Activated B cell treated with CpG ODN at 0.5 μM for 24 hours (primary cell): ENCODE data around the gene CEP164. TPM values are rescaled to one million over a fixed set of nuclear protein-coding genes. Genes with fewer than 3 reads are reported as not detected.

Experiments used
- ATAC-seq: fragments of 200-7000 bp; cut with Tn5 transposase; one replicate; pipeline ENCODE4 v1.10.0; 2021; ENCODE audit warnings: low read depth, mild to moderate bottlenecking, moderate library complexity
- CTCF ChIA-PET: fragments of 350-600 bp; sonication (Branson Sonifier 250); formaldehyde crosslinking; loops from one replicate; lab custom pipeline; 2021; ENCODE audit warnings: antibody characterized with exemption; lab: Charles Lee
- POLR2A ChIA-PET: fragments of 350-600 bp; sonication (Branson Sonifier 250); formaldehyde crosslinking; loops from one replicate; lab custom pipeline; 2021; ENCODE audit warnings: antibody characterized with exemption; lab: Charles Lee
- DNase-seq: peaks from one replicate; pipeline ENCODE4 v3.0.0; 2022
- H3K27ac Mint-ChIP-seq: one replicate; pipeline ENCODE4 v1.8.0; 2020; ENCODE audit warnings: mixed read lengths
- H3K27me3 Mint-ChIP-seq: one replicate; pipeline ENCODE4 v1.8.0; 2021; ENCODE audit warnings: mixed read lengths
- H3K36me3 Mint-ChIP-seq: one replicate; pipeline ENCODE4 v1.8.0; 2021; ENCODE audit warnings: low read depth, mixed read lengths
- H3K4me1 Mint-ChIP-seq: one replicate; pipeline ENCODE4 v1.8.0; 2021; ENCODE audit warnings: mixed read lengths
- H3K4me3 Mint-ChIP-seq: one replicate; pipeline ENCODE4 v1.8.0; 2020; ENCODE audit warnings: mild to moderate bottlenecking, mixed read lengths
- H3K9me3 Mint-ChIP-seq: one replicate; pipeline ENCODE4 v1.8.0; 2020; ENCODE audit warnings: mixed read lengths
- intact Hi-C: fragments of 100-400 bp; cut with micrococcal nuclease; formaldehyde crosslinking; loops from one replicate; pipeline ENCODE4 v1.15.1; 2024
- total RNA-seq: library from RNA; stranded (reverse); gene quantifications from 2 replicates; pipeline ENCODE4 v1.2.3, GENCODE V29; 2022
- TF ChIP-seq, protein P1 (sequence below): fragments of 200-600 bp; IDR thresholded peaks from one replicate; pipeline ENCODE4 v1.8.0; 2022; ENCODE audit warnings: antibody characterized with exemption, mild to moderate bottlenecking

Gene CEP164
- total RNA-seq, 1 donor from 2014 or later, result 50.9 TPM

DNA sequence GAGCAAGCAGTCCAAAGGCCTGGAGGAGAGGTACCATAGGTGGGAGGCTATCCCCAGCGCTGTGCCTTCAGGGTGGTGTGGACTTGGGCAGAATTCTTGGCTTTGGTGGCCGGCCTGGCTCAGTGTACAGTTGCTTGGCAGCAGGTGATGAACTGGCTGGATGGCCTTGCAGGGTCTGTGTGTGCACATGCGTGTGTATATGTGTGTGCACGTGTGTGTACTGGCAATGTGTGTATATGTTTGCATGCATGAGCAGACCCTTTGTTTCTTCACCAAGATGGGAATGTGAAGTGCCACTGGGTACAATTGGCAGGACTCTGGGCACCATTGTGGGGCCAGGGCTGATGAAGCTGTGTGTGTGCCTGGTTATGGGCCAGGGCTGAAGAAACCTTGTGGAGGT, 53.0 kb downstream of the CEP164 start:
- Mint-ChIP-seq H3K4me1 (no peaks in the 10 kb centered on the region), H3K9me3 (no peaks in the 10 kb centered on the region), H3K36me3 (peaks cover 83% of the 10 kb centered on the region), H3K4me3 (no peak overlapping the region), H3K27me3 (no peaks in the 10 kb centered on the region), H3K27ac (no peak overlapping the region)
- ChIA-PET POLR2A (no interaction called here), CTCF (no interaction called here)
- DNase-seq (no peak), ATAC-seq (no peak)
- TF ChIP-seq, protein P1, sequence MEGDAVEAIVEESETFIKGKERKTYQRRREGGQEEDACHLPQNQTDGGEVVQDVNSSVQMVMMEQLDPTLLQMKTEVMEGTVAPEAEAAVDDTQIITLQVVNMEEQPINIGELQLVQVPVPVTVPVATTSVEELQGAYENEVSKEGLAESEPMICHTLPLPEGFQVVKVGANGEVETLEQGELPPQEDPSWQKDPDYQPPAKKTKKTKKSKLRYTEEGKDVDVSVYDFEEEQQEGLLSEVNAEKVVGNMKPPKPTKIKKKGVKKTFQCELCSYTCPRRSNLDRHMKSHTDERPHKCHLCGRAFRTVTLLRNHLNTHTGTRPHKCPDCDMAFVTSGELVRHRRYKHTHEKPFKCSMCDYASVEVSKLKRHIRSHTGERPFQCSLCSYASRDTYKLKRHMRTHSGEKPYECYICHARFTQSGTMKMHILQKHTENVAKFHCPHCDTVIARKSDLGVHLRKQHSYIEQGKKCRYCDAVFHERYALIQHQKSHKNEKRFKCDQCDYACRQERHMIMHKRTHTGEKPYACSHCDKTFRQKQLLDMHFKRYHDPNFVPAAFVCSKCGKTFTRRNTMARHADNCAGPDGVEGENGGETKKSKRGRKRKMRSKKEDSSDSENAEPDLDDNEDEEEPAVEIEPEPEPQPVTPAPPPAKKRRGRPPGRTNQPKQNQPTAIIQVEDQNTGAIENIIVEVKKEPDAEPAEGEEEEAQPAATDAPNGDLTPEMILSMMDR, result no peak
- intact Hi-C loops, result no loop called here

DNA sequence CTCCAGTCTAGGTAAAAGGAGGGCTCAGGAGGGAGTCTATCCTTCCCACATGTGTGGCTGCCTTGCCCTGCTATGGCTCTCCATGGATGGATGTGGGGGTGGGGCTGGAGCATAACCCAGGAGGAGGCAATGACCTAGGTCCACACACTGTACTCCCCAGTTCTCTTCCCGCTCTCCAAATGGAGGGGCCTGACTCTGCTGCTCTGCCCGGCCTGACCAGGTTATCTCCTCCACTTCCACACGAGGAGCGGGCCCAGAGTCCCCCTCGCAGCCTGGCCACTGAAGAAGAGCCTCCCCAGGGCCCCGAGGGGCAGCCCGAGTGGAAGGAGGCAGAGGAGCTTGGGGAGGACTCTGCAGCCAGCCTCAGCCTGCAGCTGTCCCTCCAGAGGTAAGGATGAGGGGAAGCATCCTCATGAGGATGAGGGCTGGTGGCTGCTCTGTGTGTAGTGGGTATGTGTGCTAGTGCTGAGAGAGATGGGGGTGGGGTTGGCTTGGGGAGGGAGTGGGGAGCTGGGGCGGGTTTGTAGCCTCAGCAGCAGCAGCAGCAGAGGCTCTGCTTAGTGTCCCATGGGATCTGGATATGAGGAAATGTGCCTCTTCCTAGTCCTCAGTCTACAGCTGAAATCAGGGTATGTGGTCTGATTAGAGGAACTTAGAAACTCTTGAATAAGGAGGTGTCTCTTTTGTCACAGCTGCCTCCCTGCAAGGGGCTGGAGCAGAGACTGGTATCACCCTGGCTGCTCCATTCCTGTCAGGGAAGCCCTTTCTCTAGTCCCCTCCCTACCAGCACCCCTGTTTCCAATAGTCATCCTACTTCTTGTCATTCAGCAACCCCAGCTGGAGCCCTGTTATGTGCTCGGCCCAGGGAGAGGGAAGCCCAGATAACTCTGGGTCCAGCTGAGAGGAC, 54.1 kb downstream of the CEP164 start:
- ATAC-seq (no peak), DNase-seq (no peak)
- Mint-ChIP-seq H3K9me3 (no peaks in the 10 kb centered on the region), H3K27ac (no peak overlapping the region), H3K27me3 (no peaks in the 10 kb centered on the region), H3K4me3 (no peak overlapping the region), H3K4me1 (no peaks in the 10 kb centered on the region), H3K36me3 (peaks cover 83% of the 10 kb centered on the region)
- CTCF ChIA-PET, result interaction anchor here (1.1 kb wide), 1 partner anchor 43 kb away, joined by 3 read pairs; no protein-coding TSS in a partner anchor
- POLR2A ChIA-PET, result no interaction called here
- intact Hi-C loops, result no loop called here
- TF ChIP-seq, protein P1, result no peak

DNA sequence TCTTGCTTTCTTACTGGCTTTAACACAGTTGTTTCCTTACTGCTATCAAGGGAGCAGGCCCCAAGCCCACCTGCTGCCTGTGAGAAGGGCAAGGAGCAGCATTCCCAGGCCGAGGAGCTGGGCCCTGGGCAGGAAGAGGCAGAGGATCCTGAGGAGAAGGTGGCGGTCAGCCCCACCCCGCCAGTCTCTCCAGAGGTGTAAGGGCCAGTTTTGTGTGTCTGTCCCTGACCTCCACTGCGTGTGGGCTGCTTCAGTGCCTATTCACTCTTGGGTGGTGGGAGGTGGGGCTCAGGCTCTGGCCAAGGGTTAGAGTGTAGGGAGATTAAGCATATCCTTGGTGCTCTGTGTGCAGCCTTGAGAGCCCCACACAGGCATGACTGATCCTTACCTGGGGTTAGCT, 55.1 kb downstream of the CEP164 start:
- POLR2A ChIA-PET, result no interaction called here
- ATAC-seq, result no peak
- Mint-ChIP-seq H3K27ac (no peak overlapping the region), H3K27me3 (no peaks in the 10 kb centered on the region), H3K4me1 (no peaks in the 10 kb centered on the region), H3K4me3 (no peak overlapping the region), H3K9me3 (no peaks in the 10 kb centered on the region), H3K36me3 (peaks cover 86% of the 10 kb centered on the region)
- TF ChIP-seq, protein P1, result no peak
- CTCF ChIA-PET, result no interaction called here
- DNase-seq, result no peak
- intact Hi-C loops, result no loop called here

DNA sequence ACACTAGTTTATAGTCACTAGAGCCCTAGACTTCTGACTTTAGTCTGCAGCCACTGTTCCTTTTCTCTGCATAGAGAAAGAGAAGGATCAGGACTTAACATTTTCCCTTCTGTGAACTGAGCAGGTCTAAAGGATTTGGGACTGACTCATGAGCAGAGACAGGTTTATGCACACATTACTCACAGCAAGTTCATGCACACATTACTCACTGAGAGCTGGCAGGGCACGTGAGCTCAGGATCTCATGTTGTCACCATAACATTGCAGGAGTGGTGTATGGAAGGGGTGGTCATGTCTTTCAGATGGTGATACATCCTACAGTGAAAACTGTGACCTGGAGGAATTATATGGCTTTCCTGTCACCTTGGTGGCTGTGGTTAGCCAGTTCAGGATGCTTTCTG, 56.4 kb downstream of the CEP164 start:
- POLR2A ChIA-PET, result no interaction called here
- DNase-seq, result no peak
- Mint-ChIP-seq H3K27me3 (no peaks in the 10 kb centered on the region), H3K9me3 (no peaks in the 10 kb centered on the region), H3K4me3 (no peak overlapping the region), H3K27ac (no peak overlapping the region), H3K36me3 (peaks cover 85% of the 10 kb centered on the region), H3K4me1 (no peaks in the 10 kb centered on the region)
- intact Hi-C loops, result no loop called here
- TF ChIP-seq, protein P1, result no peak
- ATAC-seq, result no peak
- CTCF ChIA-PET, result no interaction called here

DNA sequence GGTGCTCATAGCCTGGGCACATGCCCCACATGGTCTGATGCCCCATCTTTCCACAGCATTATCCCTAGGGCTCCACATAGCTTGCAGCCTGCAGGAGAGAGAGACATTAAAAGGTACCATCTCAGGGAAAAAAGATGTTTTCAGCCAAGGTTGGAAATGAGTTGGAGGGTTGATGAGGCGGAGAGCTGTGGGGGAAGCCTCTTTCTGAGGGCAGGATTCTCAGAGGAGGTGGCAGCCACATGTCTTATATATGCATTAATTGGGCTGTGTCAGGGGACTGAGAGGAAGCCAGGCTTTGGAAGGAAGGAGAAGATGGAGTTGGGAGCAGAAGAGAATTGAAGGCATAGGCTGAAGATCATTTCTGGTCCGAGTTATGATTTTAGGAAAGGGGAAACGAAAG, 57.8 kb downstream of the CEP164 start:
- Mint-ChIP-seq H3K4me1 (no peaks in the 10 kb centered on the region), H3K4me3 (no peak overlapping the region), H3K9me3 (no peaks in the 10 kb centered on the region), H3K27ac (no peak overlapping the region), H3K36me3 (peaks cover 82% of the 10 kb centered on the region), H3K27me3 (no peaks in the 10 kb centered on the region)
- ChIA-PET CTCF (no interaction called here), POLR2A (no interaction called here)
- DNase-seq (no peak), ATAC-seq (no peak)
- intact Hi-C loops, result no loop called here
- TF ChIP-seq, protein P1, result no peak
